GM21619 (cell line): ENCODE measurements around the gene RBBP8NL.
"Not testable (repeated sequence)": the region's sequence is repeated elsewhere in the genome, so short reads cannot be mapped to it uniquely, and the experiment has no call there.

Experiments used
- ATAC-seq: cut with Tn5 transposase; IDR thresholded peaks from one replicate; pipeline ENCODE4 v1.9.1; 2021; ENCODE audit not compliant: unreplicated experiment

RBBP8NL gene

GRCh38 chr20:62376112-62377063 lies 51.0 kb downstream of the RBBP8NL start:
- ATAC-seq: no peak

DNA sequence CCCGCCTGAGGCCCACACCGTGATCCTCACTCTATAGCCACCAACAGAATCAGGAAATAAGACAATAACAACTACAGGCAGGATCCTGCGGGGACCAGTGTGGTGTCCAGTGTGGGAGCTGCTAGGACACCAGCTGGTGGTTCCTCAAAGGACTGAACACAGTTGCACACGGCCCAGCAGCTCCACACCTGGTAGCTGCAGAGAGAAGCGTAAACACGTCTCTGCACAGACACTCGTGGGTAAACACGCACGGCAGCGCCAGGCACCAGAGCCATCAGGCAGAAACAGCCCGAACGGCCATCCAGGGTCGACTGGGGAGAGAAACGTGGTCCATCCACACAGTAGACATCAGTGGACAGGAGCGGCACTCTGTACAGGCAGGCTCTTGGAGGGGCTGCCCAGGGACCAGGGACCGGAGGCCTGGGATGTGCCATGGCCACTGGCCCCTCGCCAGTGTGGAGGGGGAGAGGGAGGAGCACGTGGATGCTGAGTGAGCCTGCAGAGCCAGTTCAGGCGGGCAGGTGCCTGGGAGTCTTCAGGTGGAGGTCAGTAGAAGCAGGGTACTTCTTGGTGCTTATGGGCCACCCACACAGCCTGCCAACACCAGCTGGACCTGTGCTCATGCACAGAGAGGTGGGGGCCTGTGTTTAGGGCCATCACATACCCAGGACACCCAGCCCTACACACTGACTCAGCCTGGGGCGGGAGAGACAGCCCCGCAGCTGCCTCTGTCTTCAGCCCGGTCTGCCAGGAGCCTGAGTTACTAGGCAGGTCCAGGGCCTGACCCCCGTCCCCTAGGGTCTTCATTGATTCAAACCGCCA lies 52.8 kb downstream of the RBBP8NL start:
- ATAC-seq: no peak

GRCh38 chr20:62373631-62374179 lies 53.6 kb downstream of the RBBP8NL start:
- ATAC-seq: not testable (repeated sequence)

GRCh38 chr20:62372042-62372993 lies 55.0 kb downstream of the RBBP8NL start:
- no peak for ATAC-seq

DNA sequence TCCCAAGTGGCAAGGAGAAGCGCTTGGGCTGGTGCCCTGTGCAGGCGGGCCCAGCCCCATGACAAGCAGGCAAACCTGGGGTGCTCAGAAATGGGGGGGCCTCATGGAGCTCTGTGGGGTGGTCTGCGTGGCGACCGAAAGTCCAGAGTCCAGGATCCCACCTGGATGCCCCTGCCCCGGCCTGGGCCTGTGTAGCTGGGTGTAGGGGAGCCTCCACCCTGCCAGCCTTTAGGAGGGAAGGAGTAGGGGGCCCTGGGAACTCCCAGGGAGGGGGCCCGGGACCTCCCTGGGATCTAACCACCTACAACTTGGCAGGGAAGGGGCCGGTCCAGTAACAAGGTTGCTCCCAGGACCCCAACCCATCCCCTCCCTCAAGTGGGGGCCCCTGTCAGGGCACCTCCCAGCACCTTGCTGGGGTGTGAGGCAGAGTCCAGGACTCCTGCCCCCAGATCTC lies 55.7 kb downstream of the RBBP8NL start:
- ATAC-seq: no peak

DNA sequence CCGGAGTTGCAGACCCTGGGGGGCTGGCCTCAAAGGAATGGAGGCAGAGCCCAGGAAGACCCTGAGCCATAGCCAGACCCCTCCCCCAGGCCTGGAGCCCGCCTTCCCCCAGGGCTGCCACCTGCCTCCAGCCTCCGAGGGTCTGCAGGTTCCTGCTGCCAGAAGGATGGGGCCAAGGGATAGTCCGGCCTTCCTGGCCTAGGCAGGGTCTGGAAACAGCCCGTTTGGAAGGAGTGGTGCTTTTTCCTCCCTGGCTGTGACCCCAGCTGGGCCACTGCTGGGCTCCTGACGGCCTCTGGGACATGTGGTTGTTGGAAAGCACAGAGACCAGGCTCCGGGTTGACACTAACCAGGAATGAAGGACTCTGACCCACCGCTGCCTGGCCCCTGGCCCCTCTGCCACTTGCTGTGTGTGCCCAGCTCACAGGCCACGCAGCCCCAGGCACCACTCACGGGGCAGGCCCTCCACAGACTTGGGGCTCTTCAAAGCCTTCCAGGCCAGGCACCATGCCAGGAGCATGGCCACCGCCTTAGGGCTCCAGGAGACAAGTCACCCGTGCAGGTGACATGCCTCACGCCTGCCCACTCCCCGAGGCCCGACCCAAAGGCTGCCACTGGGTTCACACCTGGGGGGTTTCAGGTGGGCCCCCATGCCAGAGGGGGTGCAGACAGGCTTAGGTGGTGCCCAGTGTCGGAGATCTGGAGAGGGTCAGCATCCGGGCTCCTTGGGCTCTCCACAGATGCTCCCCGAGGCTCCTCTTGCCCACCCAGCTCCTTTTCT lies 56.3 kb downstream of the RBBP8NL start:
- no peak for ATAC-seq

- no peak for ATAC-seq
Observed at GRCh38 chr20:62370115-62370806, 57.1 kb downstream of the RBBP8NL start.

GRCh38 chr20:62369815-62370114 lies 57.6 kb downstream of the RBBP8NL start:
- no peak for ATAC-seq

GRCh38 chr20:62368976-62369814 lies 58.1 kb downstream of the RBBP8NL start:
- ATAC-seq: no peak

DNA sequence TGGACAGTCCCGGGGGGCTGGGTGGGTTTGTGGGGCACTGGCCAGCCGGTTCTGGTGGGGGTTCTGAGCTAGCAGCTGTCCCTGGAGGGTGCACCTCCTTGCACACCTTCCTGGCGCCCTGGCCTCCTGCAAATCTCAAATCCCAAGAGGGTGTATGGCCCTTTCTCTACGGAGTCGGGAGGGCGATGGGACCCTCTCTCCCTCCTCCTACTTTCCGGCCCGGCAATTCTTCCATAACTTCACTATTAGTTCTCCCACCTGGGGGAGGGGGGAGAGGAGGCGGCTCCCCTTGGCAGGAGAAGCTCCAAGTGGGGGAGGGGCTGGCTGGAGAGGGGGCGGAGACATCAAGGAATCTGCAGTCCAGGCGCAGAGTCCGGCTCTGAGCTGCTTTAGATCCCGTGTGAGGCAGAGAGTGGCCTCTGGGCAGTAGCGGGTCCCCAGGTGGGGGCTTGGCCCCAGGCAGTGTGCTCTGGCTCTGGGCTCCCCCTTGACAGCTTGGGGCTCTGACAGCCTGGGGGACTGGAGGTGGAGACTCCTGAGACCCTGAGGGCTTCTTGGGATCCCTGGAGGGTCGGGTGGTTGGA lies 58.9 kb downstream of the RBBP8NL start:
- ATAC-seq: no peak

DNA sequence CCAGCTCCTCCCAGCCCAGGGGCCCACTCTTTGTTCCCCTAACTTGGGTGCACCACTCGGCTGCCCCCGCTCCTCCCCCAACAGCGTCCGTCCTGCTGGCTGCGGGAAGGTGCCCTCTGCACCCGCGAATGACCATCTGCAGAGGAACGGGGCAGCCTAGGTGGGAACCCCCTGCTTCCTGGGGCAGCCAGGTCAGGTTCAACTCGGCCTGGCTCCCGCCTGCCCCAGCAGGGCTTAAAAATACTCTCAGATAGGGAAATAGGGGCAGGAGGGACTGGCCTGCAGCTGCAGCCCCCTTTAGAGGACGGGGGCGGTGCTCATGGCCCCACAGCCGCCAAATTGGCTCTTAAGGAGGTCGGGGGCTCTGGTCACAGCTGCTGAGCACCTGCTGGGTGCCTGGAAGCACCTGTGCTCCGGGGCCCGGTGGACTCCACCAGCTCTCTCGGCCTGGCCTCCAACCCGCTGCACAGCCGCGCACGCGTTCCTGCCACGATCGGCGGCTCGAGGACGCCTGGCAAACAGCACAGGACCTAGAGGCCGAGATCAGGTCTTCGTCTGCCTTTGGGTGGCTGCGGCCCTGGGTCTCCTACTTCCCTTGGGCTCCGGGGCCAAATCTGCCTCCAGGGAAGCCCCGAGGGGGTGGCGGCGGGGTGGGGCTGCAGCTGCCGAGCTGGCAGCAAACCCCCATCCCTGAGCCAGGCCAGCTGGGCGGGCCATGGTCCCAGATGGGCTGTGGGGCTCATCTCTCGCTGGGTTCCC lies 59.5 kb downstream of the RBBP8NL start:
- no peak for ATAC-seq

- no peak for ATAC-seq
Observed at GRCh38 chr20:62367136-62367632, 60.2 kb downstream of the RBBP8NL start, which contains the start of gene LAMA5. Gene LAMA5 (minus strand): TSS chr20:62367312. CDS start chr20:62367245, 67 bp downstream.

- no peak for ATAC-seq
Observed at GRCh38 chr20:62366370-62367135, 60.8 kb downstream of the RBBP8NL start.

GRCh38 chr20:62365814-62366369 lies 61.4 kb downstream of the RBBP8NL start:
- ATAC-seq: no peak

- ATAC-seq: no peak
Observed at GRCh38 chr20:62364911-62365736, 62.2 kb downstream of the RBBP8NL start.
